Ectodermal cell (in vitro differentiated cells): ENCODE results near the gene TAL2. TPM values are rescaled to one million over a fixed set of nuclear protein-coding genes. Genes with fewer than 3 reads are reported as not detected.

Source experiments
- H3K27ac ChIP-seq: 2 replicates; pipeline ENCODE4 v1.7.0; 2013; ENCODE audit warnings: mild to moderate bottlenecking, low read depth, low read length; ENCODE audit not compliant: insufficient read depth, poor library complexity, severe bottlenecking
- H3K27me3 ChIP-seq: 2 replicates; pipeline ENCODE4 v1.7.0; 2013; ENCODE audit warnings: mild to moderate bottlenecking, low read length; ENCODE audit not compliant: insufficient read depth, control insufficient read depth, poor library complexity, severe bottlenecking
- H3K36me3 ChIP-seq: one replicate; pipeline ENCODE4 v1.7.0; 2013; ENCODE audit warnings: low read length; ENCODE audit not compliant: control insufficient read depth, insufficient read depth
- H3K4me1 ChIP-seq: one replicate; pipeline ENCODE4 v1.7.0; 2013; ENCODE audit warnings: low read length; ENCODE audit not compliant: control insufficient read depth, insufficient read depth
- H3K4me3 ChIP-seq: 2 replicates; pipeline ENCODE4 v1.7.0; 2013; ENCODE audit warnings: low read depth, low read length, control low read depth; ENCODE audit not compliant: insufficient read depth
- H3K9me3 ChIP-seq: 2 replicates; pipeline ENCODE4 v1.7.0; 2013; ENCODE audit warnings: mild to moderate bottlenecking, low read length, moderate library complexity; ENCODE audit not compliant: control insufficient read depth
- WGBS, 2 experiments: methylation state at CpG; one replicate each; pipeline ENCODE4 v1.1.7; 2013; ENCODE audit warnings: missing lambda C conversion rate in 2 of 2; 5-methylcytosine and 5-hydroxymethylcytosine counted together
- polyA plus RNA-seq, 4 experiments: library from polyadenylated mRNA; stranded (reverse); fragments of 50-300 nt; gene quantifications; one replicate each; pipeline ENCODE4 v1.2.3, GENCODE V29; 2013

The TAL2 gene
- polyA plus RNA-seq (2013, experiment 1 of 4), result 3.6 TPM
- 9.0 TPM for polyA plus RNA-seq (2013, experiment 2 of 4)
- 7.3 TPM for polyA plus RNA-seq (2013, experiment 3 of 4)
- polyA plus RNA-seq (2013, experiment 4 of 4), result 7.7 TPM

GRCh38 chr9:105662184-105663104 lies at the start of gene TAL2:
Gene TAL2 (plus strand): TSS chr9:105662457. CDS start chr9:105662497, 40 bp downstream.
- no peak within 1 kb of the TSS for H3K4me3 ChIP-seq
- no peaks in the 10 kb centered on the region for H3K36me3 ChIP-seq
- H3K9me3 ChIP-seq, result no peaks in the 10 kb centered on the region
- H3K27ac ChIP-seq, result no peak within 1 kb of the TSS
- peaks cover 57% of the 10 kb centered on the region for H3K27me3 ChIP-seq
- WGBS, 2 experiments, result 93 to 94% methylated on average over 12 of the region's 12 CpGs
- peaks cover 3% of the 10 kb centered on the region for H3K4me1 ChIP-seq

GRCh38 chr9:105621001-105621400 lies 41.3 kb upstream of the TAL2 start:
- H3K27ac ChIP-seq, result no peak overlapping the region
- no peaks in the 10 kb centered on the region for H3K27me3 ChIP-seq
- no peak overlapping the region for H3K4me3 ChIP-seq
- no peaks in the 10 kb centered on the region for H3K36me3 ChIP-seq
- no peaks in the 10 kb centered on the region for H3K4me1 ChIP-seq
- no peaks in the 10 kb centered on the region for H3K9me3 ChIP-seq
- WGBS, 2 experiments, result 95 to 100% methylated on average over 1 to 2 of the region's 2 CpGs

GRCh38 chr9:105625088-105625487 lies 37.2 kb upstream of the TAL2 start:
- no peaks in the 10 kb centered on the region for H3K9me3 ChIP-seq
- no peaks in the 10 kb centered on the region for H3K27me3 ChIP-seq
- H3K4me1 ChIP-seq, result no peaks in the 10 kb centered on the region
- WGBS, 2 experiments, result 62 to 74% methylated on average over 1 of the region's 1 CpG
- no peaks in the 10 kb centered on the region for H3K36me3 ChIP-seq
- no peak overlapping the region for H3K27ac ChIP-seq
- H3K4me3 ChIP-seq, result no peak overlapping the region

- Histone ChIP-seq H3K27ac (no peak overlapping the region), H3K4me3 (no peak overlapping the region), H3K36me3 (no peaks in the 10 kb centered on the region), H3K4me1 (no peaks in the 10 kb centered on the region), H3K9me3 (no peaks in the 10 kb centered on the region), H3K27me3 (no peaks in the 10 kb centered on the region)
- WGBS, 2 experiments, result 93 to 96% methylated on average over 1 of the region's 1 CpG
These were observed 29.4 kb upstream of the TAL2 start for GRCh38 chr9:105632807-105633206.

- H3K4me1 ChIP-seq, result no peaks in the 10 kb centered on the region
- H3K27ac ChIP-seq, result no peak overlapping the region
- H3K9me3 ChIP-seq, result no peaks in the 10 kb centered on the region
- 94 to 97% methylated on average over 3 of the region's 3 CpGs for WGBS, 2 experiments
- no peaks in the 10 kb centered on the region for H3K36me3 ChIP-seq
- no peaks in the 10 kb centered on the region for H3K27me3 ChIP-seq
- no peak overlapping the region for H3K4me3 ChIP-seq
These were observed 28.8 kb upstream of the TAL2 start for GRCh38 chr9:105633411-105633810.

GRCh38 chr9:105636331-105636730 lies 25.9 kb upstream of the TAL2 start:
- Histone ChIP-seq H3K36me3 (peaks cover 3% of the 10 kb centered on the region), H3K27ac (no peak overlapping the region), H3K4me1 (no peaks in the 10 kb centered on the region), H3K27me3 (no peaks in the 10 kb centered on the region), H3K4me3 (no peak overlapping the region), H3K9me3 (no peaks in the 10 kb centered on the region)
- WGBS, 2 experiments, result 94 to 98% methylated on average over 1 of the region's 1 CpG

- no peaks in the 10 kb centered on the region for H3K27me3 ChIP-seq
- H3K4me1 ChIP-seq, result no peaks in the 10 kb centered on the region
- H3K4me3 ChIP-seq, result no peak overlapping the region
- H3K27ac ChIP-seq, result no peak overlapping the region
- WGBS, 2 experiments, result 84 to 91% methylated on average over 4 of the region's 4 CpGs
- H3K36me3 ChIP-seq, result peaks cover 4% of the 10 kb centered on the region
- no peaks in the 10 kb centered on the region for H3K9me3 ChIP-seq
These were observed 24.4 kb upstream of the TAL2 start for GRCh38 chr9:105637787-105638395.

- H3K36me3 ChIP-seq, result peaks cover 4% of the 10 kb centered on the region
- no peak overlapping the region for H3K4me3 ChIP-seq
- no peaks in the 10 kb centered on the region for H3K4me1 ChIP-seq
- H3K9me3 ChIP-seq, result no peaks in the 10 kb centered on the region
- no peaks in the 10 kb centered on the region for H3K27me3 ChIP-seq
- no peak overlapping the region for H3K27ac ChIP-seq
These were observed 22.3 kb upstream of the TAL2 start for GRCh38 chr9:105639936-105640335.

GRCh38 chr9:105643795-105644194 lies 18.5 kb upstream of the TAL2 start:
- Histone ChIP-seq H3K9me3 (no peaks in the 10 kb centered on the region), H3K36me3 (peaks cover 4% of the 10 kb centered on the region), H3K27ac (no peak overlapping the region), H3K4me3 (no peak overlapping the region), H3K4me1 (peaks cover 17% of the 10 kb centered on the region), H3K27me3 (peaks cover 3% of the 10 kb centered on the region)

- H3K36me3 ChIP-seq, result no peaks in the 10 kb centered on the region
- peaks cover 5% of the 10 kb centered on the region for H3K27me3 ChIP-seq
- H3K4me3 ChIP-seq, result no peak overlapping the region
- no peak overlapping the region for H3K27ac ChIP-seq
- no peaks in the 10 kb centered on the region for H3K9me3 ChIP-seq
- peaks cover 21% of the 10 kb centered on the region for H3K4me1 ChIP-seq
- WGBS, 2 experiments, result 66 to 68% methylated on average over 7 of the region's 7 CpGs
These were observed 15.2 kb upstream of the TAL2 start for GRCh38 chr9:105646879-105647594.
